GM23338 (cell line): ENCODE data around the gene WDR74. TPM values are rescaled to one million over a fixed set of nuclear protein-coding genes. Genes with fewer than 3 reads are reported as not detected.

Experiments
- ATAC-seq: fragments of 200-7000 bp; cut with Tn5 transposase; 3 replicates; pipeline ENCODE4 v1.9.1; 2020
- DNase-seq: peaks from one replicate; pipeline ENCODE4 v3.0.0-alpha.2; 2015; ENCODE audit warnings: low spot score
- H2AFZ ChIP-seq: fragments of 200-600 bp; sonication (generic); 2 replicates; pipeline ENCODE4 v1.8.0; 2016; ENCODE audit warnings: antibody characterized with exemption, mild to moderate bottlenecking, moderate library complexity
- H3F3A ChIP-seq: fragments of 200-600 bp; sonication (generic); replicated peaks from 2 replicates; pipeline ENCODE4 v1.8.0; 2017; ENCODE audit warnings: antibody characterized with exemption, mixed run types, low read depth
- H3K27ac ChIP-seq: fragments of 200-600 bp; sonication (generic); 2 replicates; pipeline ENCODE4 v1.6.1; 2016; ENCODE audit warnings: low read depth
- H3K27me3 ChIP-seq: fragments of 200-600 bp; sonication (generic); 2 replicates; pipeline ENCODE4 v1.8.0; 2016; ENCODE audit warnings: mild to moderate bottlenecking, mixed run types, moderate library complexity; ENCODE audit not compliant: insufficient read depth
- H3K36me3 ChIP-seq: fragments of 200-600 bp; sonication (generic); 2 replicates; pipeline ENCODE4 v1.8.0; 2016; ENCODE audit warnings: mild to moderate bottlenecking; ENCODE audit not compliant: insufficient read depth
- H3K4me1 ChIP-seq: fragments of 200-600 bp; sonication (generic); 2 replicates; pipeline ENCODE4 v1.8.0; 2016; ENCODE audit warnings: mild to moderate bottlenecking, moderate library complexity; ENCODE audit not compliant: insufficient read depth
- H3K4me2 ChIP-seq: fragments of 200-600 bp; sonication (generic); 2 replicates; pipeline ENCODE4 v1.7.1; 2017; ENCODE audit warnings: mixed run types
- H3K4me3 ChIP-seq: fragments of 200-600 bp; sonication (generic); 2 replicates; pipeline ENCODE4 v1.6.1; 2016; ENCODE audit warnings: mixed run types
- H3K79me2 ChIP-seq: fragments of 200-600 bp; sonication (generic); replicated peaks from 2 replicates; pipeline ENCODE4 v1.8.0; 2017; ENCODE audit warnings: mild to moderate bottlenecking; ENCODE audit not compliant: insufficient read depth
- H3K9me2 ChIP-seq: fragments of 200-600 bp; sonication (generic); 2 replicates; pipeline ENCODE4 v1.8.0; 2017; ENCODE audit not compliant: insufficient read depth
- H4K20me1 ChIP-seq: fragments of 200-600 bp; sonication (generic); replicated peaks from 2 replicates; pipeline ENCODE4 v1.8.0; 2017; ENCODE audit warnings: mild to moderate bottlenecking; ENCODE audit not compliant: insufficient read depth
- H3K27ac Mint-ChIP-seq: 2 replicates; pipeline ENCODE4 v1.8.0; 2020; ENCODE audit warnings: inconsistent platforms, mild to moderate bottlenecking, moderate library complexity, mixed read lengths
- H3K27me3 Mint-ChIP-seq: 3 replicates; pipeline ENCODE4 v1.8.0; 2022; ENCODE audit warnings: low read depth, mild to moderate bottlenecking, moderate library complexity, mixed read lengths, inconsistent platforms; ENCODE audit not compliant: insufficient read depth, poor library complexity
- H3K36me3 Mint-ChIP-seq: 3 replicates; pipeline ENCODE4 v1.8.0; 2021; ENCODE audit warnings: low read depth, mild to moderate bottlenecking, inconsistent platforms, moderate library complexity, mixed read lengths
- H3K4me1 Mint-ChIP-seq: 3 replicates; pipeline ENCODE4 v1.8.0; 2020; ENCODE audit warnings: mild to moderate bottlenecking, inconsistent platforms, mixed read lengths
- H3K4me3 Mint-ChIP-seq: 3 replicates; pipeline ENCODE4 v1.8.0; 2021; ENCODE audit warnings: moderate library complexity, mild to moderate bottlenecking, inconsistent platforms, mixed read lengths
- H3K9me3 Mint-ChIP-seq: 3 replicates; pipeline ENCODE4 v1.8.0; 2020; ENCODE audit warnings: moderate library complexity, mild to moderate bottlenecking, inconsistent platforms, mixed read lengths
- CREB1 ChIP-seq: fragments of 250-450 bp; sonication (Bioruptor Pico); IDR thresholded peaks from 2 replicates; pipeline ENCODE4 v1.5.0; 2020; ENCODE audit warnings: low read depth, mild to moderate bottlenecking, moderate library complexity
- CTCF ChIP-seq, 2 experiments: fragments of 200-600 bp in 1 of 2; sonication (generic) in 1 of 2; conservative IDR thresholded peaks; 2 replicates each; pipeline versions ENCODE4 v1.5.1 to v1.6.1; 2016 to 2017; ENCODE audit warnings: antibody characterized with exemption in 2 of 2, low read depth in 2 of 2, mild to moderate bottlenecking in 2 of 2, moderate library complexity in 1 of 2
- EZH2 ChIP-seq: fragments of 200-600 bp; sonication (generic); IDR thresholded peaks from one replicate; pipeline ENCODE4 v1.8.0; 2017; ENCODE audit warnings: antibody characterized with exemption, mild to moderate bottlenecking, low read depth; ENCODE audit not compliant: unreplicated experiment
- JUNB ChIP-seq: IDR thresholded peaks from one replicate; pipeline ENCODE4 v1.6.1; 2016; ENCODE audit warnings: antibody characterized with exemption; ENCODE audit not compliant: unreplicated experiment
- POLR2AphosphoS5 ChIP-seq: IDR thresholded peaks from 2 replicates; pipeline ENCODE4 v1.6.1; 2016; ENCODE audit warnings: antibody characterized with exemption, low read depth
- STAT1 ChIP-seq: IDR thresholded peaks from one replicate; pipeline ENCODE4 v1.6.1; 2016; ENCODE audit warnings: antibody characterized with exemption; ENCODE audit not compliant: unreplicated experiment
- polyA plus RNA-seq: library from polyadenylated mRNA; unstranded; fragments of >200 nt; fragmentation: Nextera tagmentation; extraction: Ambion mirVana; gene quantifications from 2 replicates; pipeline ENCODE4 v1.2.1, GENCODE V29; 2016
- total RNA-seq: library from RNA; depleted of rRNA; stranded (reverse); fragments of >200 nt; shearing (Covaris generic); gene quantifications from 2 replicates; pipeline ENCODE4 v1.2.3, GENCODE V29; 2014
- TF ChIP-seq, protein P1 (sequence below): IDR thresholded peaks from 2 replicates; pipeline ENCODE4 v1.6.1; 2016; ENCODE audit warnings: antibody characterized with exemption
- TF ChIP-seq, protein P2 (sequence below): fragments of 250-450 bp; sonication (Bioruptor Pico); IDR thresholded peaks from 2 replicates; pipeline ENCODE4 v1.5.0; 2020; ENCODE audit warnings: mild to moderate bottlenecking, moderate library complexity
- TF ChIP-seq, protein P3 (sequence below): IDR thresholded peaks from one replicate; pipeline ENCODE4 v1.6.1; 2018; ENCODE audit warnings: antibody characterized with exemption; ENCODE audit not compliant: unreplicated experiment

Gene WDR74
- total and polyA plus RNA-seq, 2 experiments from 2014 or later = 94.4 to 136 TPM

- TF ChIP-seq, protein P1, sequence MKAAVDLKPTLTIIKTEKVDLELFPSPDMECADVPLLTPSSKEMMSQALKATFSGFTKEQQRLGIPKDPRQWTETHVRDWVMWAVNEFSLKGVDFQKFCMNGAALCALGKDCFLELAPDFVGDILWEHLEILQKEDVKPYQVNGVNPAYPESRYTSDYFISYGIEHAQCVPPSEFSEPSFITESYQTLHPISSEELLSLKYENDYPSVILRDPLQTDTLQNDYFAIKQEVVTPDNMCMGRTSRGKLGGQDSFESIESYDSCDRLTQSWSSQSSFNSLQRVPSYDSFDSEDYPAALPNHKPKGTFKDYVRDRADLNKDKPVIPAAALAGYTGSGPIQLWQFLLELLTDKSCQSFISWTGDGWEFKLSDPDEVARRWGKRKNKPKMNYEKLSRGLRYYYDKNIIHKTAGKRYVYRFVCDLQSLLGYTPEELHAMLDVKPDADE = no peak
- TF ChIP-seq, protein P2, sequence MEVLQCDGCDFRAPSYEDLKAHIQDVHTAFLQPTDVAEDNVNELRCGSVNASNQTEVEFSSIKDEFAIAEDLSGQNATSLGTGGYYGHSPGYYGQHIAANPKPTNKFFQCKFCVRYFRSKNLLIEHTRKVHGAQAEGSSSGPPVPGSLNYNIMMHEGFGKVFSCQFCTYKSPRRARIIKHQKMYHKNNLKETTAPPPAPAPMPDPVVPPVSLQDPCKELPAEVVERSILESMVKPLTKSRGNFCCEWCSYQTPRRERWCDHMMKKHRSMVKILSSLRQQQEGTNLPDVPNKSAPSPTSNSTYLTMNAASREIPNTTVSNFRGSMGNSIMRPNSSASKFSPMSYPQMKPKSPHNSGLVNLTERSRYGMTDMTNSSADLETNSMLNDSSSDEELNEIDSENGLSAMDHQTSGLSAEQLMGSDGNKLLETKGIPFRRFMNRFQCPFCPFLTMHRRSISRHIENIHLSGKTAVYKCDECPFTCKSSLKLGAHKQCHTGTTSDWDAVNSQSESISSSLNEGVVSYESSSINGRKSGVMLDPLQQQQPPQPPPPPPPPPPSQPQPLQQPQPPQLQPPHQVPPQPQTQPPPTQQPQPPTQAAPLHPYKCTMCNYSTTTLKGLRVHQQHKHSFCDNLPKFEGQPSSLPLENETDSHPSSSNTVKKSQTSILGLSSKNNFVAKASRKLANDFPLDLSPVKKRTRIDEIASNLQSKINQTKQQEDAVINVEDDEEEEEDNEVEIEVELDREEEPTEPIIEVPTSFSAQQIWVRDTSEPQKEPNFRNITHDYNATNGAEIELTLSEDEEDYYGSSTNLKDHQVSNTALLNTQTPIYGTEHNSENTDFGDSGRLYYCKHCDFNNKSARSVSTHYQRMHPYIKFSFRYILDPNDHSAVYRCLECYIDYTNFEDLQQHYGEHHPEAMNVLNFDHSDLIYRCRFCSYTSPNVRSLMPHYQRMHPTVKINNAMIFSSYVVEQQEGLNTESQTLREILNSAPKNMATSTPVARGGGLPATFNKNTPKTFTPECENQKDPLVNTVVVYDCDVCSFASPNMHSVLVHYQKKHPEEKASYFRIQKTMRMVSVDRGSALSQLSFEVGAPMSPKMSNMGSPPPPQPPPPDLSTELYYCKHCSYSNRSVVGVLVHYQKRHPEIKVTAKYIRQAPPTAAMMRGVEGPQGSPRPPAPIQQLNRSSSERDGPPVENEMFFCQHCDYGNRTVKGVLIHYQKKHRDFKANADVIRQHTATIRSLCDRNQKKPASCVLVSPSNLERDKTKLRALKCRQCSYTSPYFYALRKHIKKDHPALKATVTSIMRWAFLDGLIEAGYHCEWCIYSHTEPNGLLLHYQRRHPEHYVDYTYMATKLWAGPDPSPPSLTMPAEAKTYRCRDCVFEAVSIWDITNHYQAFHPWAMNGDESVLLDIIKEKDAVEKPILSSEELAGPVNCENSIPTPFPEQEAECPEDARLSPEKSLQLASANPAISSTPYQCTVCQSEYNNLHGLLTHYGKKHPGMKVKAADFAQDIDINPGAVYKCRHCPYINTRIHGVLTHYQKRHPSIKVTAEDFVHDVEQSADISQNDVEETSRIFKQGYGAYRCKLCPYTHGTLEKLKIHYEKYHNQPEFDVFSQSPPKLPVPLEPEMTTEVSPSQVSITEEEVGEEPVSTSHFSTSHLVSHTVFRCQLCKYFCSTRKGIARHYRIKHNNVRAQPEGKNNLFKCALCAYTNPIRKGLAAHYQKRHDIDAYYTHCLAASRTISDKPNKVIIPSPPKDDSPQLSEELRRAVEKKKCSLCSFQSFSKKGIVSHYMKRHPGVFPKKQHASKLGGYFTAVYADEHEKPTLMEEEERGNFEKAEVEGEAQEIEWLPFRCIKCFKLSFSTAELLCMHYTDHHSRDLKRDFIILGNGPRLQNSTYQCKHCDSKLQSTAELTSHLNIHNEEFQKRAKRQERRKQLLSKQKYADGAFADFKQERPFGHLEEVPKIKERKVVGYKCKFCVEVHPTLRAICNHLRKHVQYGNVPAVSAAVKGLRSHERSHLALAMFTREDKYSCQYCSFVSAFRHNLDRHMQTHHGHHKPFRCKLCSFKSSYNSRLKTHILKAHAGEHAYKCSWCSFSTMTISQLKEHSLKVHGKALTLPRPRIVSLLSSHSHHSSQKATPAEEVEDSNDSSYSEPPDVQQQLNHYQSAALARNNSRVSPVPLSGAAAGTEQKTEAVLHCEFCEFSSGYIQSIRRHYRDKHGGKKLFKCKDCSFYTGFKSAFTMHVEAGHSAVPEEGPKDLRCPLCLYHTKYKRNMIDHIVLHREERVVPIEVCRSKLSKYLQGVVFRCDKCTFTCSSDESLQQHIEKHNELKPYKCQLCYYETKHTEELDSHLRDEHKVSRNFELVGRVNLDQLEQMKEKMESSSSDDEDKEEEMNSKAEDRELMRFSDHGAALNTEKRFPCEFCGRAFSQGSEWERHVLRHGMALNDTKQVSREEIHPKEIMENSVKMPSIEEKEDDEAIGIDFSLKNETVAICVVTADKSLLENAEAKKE (CRISPR knock-in tag) = no peak
- TF ChIP-seq JUNB (no peak), EZH2 (no peak), CREB1 (CRISPR knock-in tag) (no peak), STAT1 (no peak), CTCF (conservative IDR thresholded peaks at IDR 0.05; ENCODE audit: low read depth in 2 of 2) (no peak), POLR2AphosphoS5 (no peak)
- TF ChIP-seq, protein P3, sequence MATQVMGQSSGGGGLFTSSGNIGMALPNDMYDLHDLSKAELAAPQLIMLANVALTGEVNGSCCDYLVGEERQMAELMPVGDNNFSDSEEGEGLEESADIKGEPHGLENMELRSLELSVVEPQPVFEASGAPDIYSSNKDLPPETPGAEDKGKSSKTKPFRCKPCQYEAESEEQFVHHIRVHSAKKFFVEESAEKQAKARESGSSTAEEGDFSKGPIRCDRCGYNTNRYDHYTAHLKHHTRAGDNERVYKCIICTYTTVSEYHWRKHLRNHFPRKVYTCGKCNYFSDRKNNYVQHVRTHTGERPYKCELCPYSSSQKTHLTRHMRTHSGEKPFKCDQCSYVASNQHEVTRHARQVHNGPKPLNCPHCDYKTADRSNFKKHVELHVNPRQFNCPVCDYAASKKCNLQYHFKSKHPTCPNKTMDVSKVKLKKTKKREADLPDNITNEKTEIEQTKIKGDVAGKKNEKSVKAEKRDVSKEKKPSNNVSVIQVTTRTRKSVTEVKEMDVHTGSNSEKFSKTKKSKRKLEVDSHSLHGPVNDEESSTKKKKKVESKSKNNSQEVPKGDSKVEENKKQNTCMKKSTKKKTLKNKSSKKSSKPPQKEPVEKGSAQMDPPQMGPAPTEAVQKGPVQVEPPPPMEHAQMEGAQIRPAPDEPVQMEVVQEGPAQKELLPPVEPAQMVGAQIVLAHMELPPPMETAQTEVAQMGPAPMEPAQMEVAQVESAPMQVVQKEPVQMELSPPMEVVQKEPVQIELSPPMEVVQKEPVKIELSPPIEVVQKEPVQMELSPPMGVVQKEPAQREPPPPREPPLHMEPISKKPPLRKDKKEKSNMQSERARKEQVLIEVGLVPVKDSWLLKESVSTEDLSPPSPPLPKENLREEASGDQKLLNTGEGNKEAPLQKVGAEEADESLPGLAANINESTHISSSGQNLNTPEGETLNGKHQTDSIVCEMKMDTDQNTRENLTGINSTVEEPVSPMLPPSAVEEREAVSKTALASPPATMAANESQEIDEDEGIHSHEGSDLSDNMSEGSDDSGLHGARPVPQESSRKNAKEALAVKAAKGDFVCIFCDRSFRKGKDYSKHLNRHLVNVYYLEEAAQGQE = no peak
- DNase-seq = no peak
- no peaks in the 10 kb centered on the region; the same call in 1 of the 2 replicates for H4K20me1 ChIP-seq
- Mint-ChIP-seq H3K4me1 (no peaks in the 10 kb centered on the region), H3K4me3 (no peak overlapping the region), H3K27ac (no peak overlapping the region), H3K27me3 (peaks cover 2% of the 10 kb centered on the region), H3K36me3 (peaks cover 71% of the 10 kb centered on the region), H3K9me3 (no peaks in the 10 kb centered on the region)
- no peak for ATAC-seq
- H3F3A ChIP-seq = 0 out of 2 replicates have a peak, but pooled peaks cover 5% of the 10 kb centered on the region
- no peak overlapping the region for H3K27ac ChIP-seq
- peaks cover 26% of the 10 kb centered on the region for H3K36me3 ChIP-seq
- no peaks in the 10 kb centered on the region for H3K9me2 ChIP-seq
- no peak overlapping the region for H3K4me2 ChIP-seq
- H3K4me1 ChIP-seq = no peaks in the 10 kb centered on the region
- no peak overlapping the region for H2AFZ ChIP-seq
- H3K79me2 ChIP-seq = peaks cover 10% of the 10 kb centered on the region; the same call in 1 of the 2 replicates
- H3K4me3 ChIP-seq = no peak overlapping the region
- H3K27me3 ChIP-seq = no peaks in the 10 kb centered on the region
These were observed 15.7 kb downstream of the WDR74 start for GRCh38 chr11:62823677-62824076.
